ENCODE results near the gene FSHR.

- TF ChIP-seq, protein P1, sequence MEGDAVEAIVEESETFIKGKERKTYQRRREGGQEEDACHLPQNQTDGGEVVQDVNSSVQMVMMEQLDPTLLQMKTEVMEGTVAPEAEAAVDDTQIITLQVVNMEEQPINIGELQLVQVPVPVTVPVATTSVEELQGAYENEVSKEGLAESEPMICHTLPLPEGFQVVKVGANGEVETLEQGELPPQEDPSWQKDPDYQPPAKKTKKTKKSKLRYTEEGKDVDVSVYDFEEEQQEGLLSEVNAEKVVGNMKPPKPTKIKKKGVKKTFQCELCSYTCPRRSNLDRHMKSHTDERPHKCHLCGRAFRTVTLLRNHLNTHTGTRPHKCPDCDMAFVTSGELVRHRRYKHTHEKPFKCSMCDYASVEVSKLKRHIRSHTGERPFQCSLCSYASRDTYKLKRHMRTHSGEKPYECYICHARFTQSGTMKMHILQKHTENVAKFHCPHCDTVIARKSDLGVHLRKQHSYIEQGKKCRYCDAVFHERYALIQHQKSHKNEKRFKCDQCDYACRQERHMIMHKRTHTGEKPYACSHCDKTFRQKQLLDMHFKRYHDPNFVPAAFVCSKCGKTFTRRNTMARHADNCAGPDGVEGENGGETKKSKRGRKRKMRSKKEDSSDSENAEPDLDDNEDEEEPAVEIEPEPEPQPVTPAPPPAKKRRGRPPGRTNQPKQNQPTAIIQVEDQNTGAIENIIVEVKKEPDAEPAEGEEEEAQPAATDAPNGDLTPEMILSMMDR (IDR thresholded peaks at IDR 0.05) = no peak
- TF ChIP-seq POLR2A (IDR thresholded peaks at IDR 0.05) = no peak
These were observed 117.1 kb downstream of the FSHR start for GRCh38 chr2:49037197-49037596.
